Effector CD8-positive, alpha-beta T cell (primary cell): ENCODE measurements around the gene SERPINB8.

Experiments
- DNase-seq: peaks from one replicate; lab custom pipeline; 2025; lab: John Stamatoyannopoulos, UW

SERPINB8 gene

DNA sequence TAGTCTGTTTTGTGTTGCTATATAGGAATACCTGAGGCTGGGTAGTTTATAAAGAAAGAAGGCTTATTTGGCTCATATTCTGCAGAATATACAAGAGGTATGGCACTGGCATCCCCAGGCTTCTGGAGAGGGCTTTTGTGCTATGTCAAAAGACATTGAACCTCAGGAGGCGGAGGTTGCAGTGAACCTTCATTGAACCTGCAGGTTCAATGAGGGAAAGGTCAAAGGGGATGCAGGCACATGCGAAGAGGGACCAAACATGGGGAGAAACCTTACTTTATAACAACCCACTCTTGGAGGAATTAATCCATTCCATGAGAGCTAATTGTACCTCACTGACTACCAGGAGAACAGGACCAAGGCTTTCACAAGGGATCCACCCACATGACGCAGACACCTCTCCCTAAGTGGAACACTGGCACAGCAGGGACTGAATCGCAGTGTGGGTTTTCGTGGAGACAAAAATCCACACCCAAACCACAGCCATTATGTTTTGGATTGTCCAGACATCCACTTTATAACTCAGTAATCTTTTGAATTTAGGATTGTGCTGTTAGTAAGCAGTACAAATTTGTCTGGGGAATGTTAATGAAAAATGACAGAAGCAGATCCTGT lies 4.1 kb upstream of the SERPINB8 start:
- no peak for DNase-seq

- DNase-seq = no peak
Measured at GRCh38 chr18:63970809-63971205, 926 bp downstream of the SERPINB8 start.

GRCh38 chr18:63971320-63972001 lies 1.6 kb downstream of the SERPINB8 start:
- DNase-seq = no peak

- no peak for DNase-seq
Measured at GRCh38 chr18:63972002-63972376, 2.1 kb downstream of the SERPINB8 start.

DNA sequence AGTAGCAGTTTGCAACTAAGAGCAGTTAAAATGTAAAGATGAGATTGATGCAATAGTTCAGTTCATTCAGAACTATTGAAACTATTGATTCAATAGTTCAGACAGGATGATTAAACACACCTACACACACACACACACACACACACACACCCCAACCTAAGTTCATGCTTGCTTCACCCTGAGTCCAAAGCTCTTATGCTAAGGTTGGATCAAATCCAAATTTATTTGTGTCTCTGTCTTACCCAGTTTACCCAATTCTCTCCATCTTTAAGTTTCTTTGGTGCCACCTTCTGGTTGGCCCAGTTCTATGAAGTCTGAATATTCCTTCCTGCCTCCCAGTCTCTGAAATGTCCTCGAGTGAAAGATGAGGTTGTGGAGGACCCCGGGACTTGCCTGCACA lies 5.1 kb downstream of the SERPINB8 start:
- no peak for DNase-seq

DNA sequence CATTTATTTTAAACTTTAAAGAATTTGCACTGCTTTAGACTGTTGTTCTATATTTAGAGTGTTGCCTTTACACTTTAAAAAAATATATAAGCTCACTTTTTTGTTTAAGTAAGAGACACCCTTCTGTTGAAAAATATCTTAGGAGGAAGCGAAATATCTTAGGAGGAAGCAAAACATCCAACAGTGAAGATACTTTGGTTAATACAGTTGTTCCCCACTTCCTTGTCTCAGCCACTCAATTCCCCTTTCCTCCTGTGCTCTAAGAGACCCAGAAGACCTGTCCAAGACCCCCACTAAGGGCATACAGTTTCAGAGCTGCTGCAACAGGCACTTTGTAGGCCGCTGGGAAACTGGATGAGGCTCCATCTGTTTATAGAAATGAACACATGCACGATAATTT lies 5.7 kb downstream of the SERPINB8 start:
- DNase-seq = no peak

DNA sequence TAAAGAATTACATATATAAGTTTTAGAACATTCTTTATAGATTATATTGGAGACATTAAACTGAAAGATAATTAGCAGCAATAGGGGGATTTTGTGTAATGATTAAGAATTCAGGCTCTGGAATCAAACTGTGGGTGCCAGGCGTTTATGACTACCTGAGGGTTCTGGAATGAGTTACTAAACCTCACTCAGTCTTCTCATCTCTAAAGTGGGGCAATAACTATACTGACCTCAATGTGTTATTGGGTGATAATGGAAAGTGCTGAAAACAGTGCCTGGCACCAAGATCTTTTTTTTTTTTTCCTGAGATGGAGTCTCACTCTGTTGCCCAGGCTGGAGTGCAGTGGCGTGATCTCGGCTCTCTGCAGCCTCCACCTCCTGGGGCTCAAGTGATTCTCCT lies 7.2 kb downstream of the SERPINB8 start:
- no peak for DNase-seq

DNA sequence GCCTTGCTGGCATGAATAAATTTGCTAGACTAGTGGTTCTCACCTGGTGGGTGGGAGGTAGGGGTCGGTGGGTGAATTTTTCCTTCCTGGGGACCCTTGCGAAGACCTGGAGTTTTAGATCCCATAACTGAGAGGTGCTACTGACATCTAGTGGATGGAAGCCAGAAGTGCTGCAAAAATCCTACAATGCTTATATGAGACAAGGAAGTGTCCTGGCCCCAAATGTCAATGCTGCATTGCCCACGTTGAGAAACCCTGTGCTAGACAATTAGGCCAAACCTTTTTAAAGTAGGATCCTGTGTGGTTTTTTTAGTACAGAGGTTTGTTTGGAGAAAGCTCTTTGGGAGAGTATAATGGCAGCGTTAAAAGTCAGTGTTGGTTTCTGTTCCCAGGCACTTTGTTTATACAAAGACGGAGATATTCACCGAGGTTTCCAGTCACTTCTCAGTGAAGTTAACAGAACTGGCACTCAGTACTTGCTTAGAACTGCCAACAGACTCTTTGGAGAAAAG lies 9.6 kb downstream of the SERPINB8 start:
- peak; percentile 5 for DNase-seq

DNA sequence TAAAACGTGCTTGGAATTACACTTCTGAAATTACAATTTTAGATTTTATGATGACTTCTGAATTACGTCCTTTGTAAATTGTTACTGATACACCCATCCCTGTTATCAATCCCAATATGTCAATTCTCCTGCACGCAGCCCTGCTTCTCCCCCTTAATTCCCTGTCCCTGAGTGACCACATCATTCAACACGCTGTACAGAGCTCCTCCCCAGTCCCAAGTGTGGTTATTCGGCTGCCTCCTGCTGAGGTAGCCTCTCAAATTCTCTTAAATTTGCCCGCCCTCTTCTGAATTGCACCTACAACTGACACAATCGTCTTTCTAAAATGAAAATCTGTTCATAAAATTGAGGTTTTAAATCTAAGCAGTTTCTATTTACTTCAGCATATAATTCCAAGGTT lies 10.1 kb downstream of the SERPINB8 start:
- DNase-seq = no peak

- DNase-seq = no peak
Measured at GRCh38 chr18:63980896-63981460, 11.1 kb downstream of the SERPINB8 start.

- no peak for DNase-seq
Measured at GRCh38 chr18:63981719-63982118, 11.8 kb downstream of the SERPINB8 start.

GRCh38 chr18:63982361-63982760 lies 12.5 kb downstream of the SERPINB8 start:
- DNase-seq = no peak

- DNase-seq = no peak
Measured at GRCh38 chr18:63986885-63987284, 17.0 kb downstream of the SERPINB8 start.

DNA sequence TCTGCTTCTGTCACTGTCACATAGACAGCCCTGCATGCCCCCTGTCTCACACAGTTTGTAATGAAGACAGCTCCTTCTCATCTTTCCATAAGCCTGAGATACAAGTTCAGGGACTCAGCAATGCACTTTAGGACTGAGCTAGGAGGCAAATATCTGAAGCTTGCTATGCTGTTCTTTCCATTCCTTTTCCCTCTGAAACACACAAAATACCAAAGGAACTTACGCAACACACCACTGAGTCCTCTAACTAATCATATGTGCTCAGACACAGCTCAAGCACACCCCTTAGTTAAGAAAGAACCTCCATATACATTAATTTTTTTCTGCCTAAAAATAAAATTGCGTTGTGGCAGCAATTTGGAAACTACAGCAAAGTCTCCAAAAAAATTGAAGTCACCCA lies 17.9 kb downstream of the SERPINB8 start:
- DNase-seq = no peak

DNA sequence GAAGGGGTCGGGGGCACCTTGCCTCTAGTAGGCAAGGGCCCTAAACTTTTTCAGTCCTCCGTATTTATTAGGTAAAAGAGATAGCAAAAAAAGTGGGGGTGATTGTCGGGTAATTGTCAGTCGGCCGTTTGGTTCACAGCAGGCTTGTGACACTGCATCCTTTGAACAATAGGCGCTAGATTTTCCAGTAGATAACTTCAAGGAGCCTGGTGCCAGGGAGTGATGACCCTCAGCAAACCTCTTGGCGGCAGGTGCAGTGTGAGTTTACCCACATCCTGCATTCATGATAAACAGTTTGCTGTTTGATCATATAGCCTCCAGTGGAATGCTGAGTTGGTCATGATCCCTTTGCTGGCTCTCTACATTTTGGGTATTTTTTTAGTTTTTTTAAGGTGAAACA lies 22.9 kb downstream of the SERPINB8 start:
- DNase-seq = no peak

DNA sequence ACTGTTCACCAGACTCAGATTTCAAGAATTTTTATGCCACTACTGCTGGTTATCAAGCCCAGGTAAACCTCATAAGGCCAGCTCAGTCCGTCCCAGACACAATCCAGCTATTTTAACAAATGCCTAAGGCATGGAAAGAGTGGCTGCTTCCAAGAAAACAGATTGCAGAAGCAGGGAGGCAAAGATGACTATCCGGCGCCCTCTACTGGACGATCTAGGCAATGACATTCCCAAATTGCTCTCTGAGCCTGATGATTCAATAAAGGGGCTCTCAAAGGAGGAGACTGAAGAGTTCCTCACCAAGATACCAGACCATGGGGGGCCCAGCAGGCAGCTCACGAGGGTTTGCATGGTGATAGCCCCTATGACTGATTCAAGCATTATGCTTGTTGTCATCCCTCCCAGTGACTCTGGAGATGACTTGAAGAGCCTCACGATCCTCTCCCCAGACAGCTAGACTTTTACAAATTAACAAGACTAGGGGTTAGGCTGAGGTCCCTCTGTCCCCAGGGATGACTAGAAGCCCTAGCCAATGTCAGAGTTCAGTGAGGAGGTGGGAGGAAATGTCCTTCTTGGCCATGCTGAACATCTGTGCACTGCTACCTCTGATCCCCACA lies 25.0 kb downstream of the SERPINB8 start:
- DNase-seq = peak; percentile 3

DNA sequence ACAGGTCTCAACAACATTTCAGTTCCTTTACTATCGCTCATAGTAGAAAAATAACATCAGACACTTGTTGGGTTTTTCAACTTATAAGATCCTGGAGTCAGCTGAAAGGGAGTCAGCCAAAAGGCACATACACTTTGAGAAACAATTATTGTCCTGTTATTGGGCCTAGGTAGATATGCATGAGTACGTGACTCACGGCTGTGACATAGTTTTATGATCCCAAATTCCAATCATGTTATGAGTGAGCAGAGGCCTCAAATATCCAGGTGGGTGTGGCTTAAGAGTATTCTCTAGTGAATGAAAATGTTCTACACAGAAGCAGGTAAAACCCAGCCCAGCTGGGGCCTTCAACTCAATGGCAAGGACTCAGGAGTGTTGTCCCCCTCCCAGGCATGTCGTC lies 27.2 kb downstream of the SERPINB8 start:
- DNase-seq = no peak

- no peak for DNase-seq
Measured at GRCh38 chr18:63997606-63998005, 27.7 kb downstream of the SERPINB8 start.

GRCh38 chr18:63999871-64000270 lies 30.0 kb downstream of the SERPINB8 start:
- no peak for DNase-seq

- no peak for DNase-seq
Measured at GRCh38 chr18:64002581-64002980, 32.7 kb downstream of the SERPINB8 start.

DNA sequence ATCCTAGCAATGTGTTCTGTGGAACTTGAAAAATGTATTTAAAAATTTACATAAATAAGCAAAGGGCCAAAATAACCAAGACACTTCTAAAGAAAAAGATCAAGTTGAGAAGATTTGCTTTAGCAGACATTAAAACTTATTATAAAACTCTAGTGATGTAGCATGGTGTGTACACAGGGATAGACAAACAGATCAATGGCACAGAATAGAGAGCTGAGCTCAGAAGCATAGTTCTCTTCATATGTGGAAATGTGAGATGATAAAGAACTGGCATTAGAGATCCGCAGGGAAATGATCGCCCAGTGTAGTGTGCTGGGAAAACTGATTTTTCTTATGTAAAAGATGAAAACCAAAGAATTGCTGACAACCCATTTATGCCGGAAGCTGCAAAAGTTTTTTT lies 39.4 kb downstream of the SERPINB8 start:
- no peak for DNase-seq

- DNase-seq = no peak
Measured at GRCh38 chr18:64011513-64011912, 41.6 kb downstream of the SERPINB8 start.

DNA sequence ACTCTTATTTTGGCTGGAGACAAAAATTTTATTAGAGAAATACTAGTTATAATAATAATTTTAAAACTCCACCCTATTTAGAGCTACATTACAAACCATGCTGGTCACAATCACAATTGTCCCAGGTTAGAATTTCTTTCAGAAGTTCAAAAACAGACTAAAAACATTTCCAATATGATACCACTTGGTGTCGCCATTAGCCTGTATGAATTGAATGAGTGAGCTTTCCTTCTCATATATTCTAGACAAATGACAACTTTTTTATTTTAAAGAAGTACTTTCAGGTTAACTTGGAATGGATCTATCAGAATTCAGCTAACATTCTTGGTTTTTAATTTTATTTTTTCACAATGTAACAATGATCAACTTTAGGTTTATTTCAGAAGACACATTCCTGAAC lies 48.0 kb downstream of the SERPINB8 start:
- no peak for DNase-seq
